ENCODE measurements around the gene RASSF8. TPM values are rescaled to one million over a fixed set of nuclear protein-coding genes. Genes with fewer than 3 reads are reported as not detected.

The RASSF8 gene
- total and polyA plus RNA-seq, 2 of the 8 experiments (the other 6 are each of a cell fraction or from before 2014, with no cell fraction given) = 6.4 to 46.7 TPM

- no peak overlapping the region for H4K91ac ChIP-seq (replicated peaks; ENCODE audit: insufficient read length, low read length)
- WGBS, 2 experiments (ENCODE audit: extremely low coverage in 1 of 2, insufficient coverage in 1 of 2, insufficient read length in 1 of 2, insufficient replicate concordance in 2 of 2, low coverage in 1 of 2, low lambda C conversion rate in 2 of 2, missing lambda C conversion rate in 1 of 2) = 87% methylated on average over 4 of the region's 5 CpGs; no CpG with 5 or more reads in 1 of the 2 experiments
- no peak overlapping the region for H4K8ac ChIP-seq (ENCODE audit: extremely low read depth, insufficient read depth, low read length)
- H2BK5ac ChIP-seq (ENCODE audit: low read depth, low read length) = no peak overlapping the region
- H3K23me2 ChIP-seq (ENCODE audit: low read depth, low read length) = no peaks in the 10 kb centered on the region
- H3K4me2 ChIP-seq (ENCODE audit: insufficient read depth in 1 of 2, low read depth in 2 of 2, low read length in 2 of 2) = no peak overlapping the region
- peaks cover 10% of the 10 kb centered on the region for H3K79me1 ChIP-seq (ENCODE audit: low read depth, low read length)
- H3K4me3 ChIP-seq (ENCODE audit: extremely low read depth in 1 of 4, insufficient read depth in 2 of 4, low read depth in 3 of 4, low read length in 4 of 4) = no peak overlapping the region
- H2BK15ac ChIP-seq (ENCODE audit: low read length) = no peak overlapping the region
- no peak overlapping the region for H3K4ac ChIP-seq (replicated peaks; ENCODE audit: insufficient read length, low read depth, low read length)
- TF ChIP-seq KDM1A (IDR thresholded peaks at IDR 0.05; ENCODE audit: borderline replicate concordance, low read length) (no peak), EP300 (IDR thresholded peaks at IDR 0.05; ENCODE audit: borderline replicate concordance in 1 of 2, low read depth in 2 of 2, low read length in 2 of 2) (no peak), JUN (IDR thresholded peaks at IDR 0.05; ENCODE audit: low read depth, low read length) (no peak), POLR2A (IDR thresholded peaks at IDR 0.05; ENCODE audit: control extremely low read depth in 1 of 2, low read depth in 2 of 2, low read length in 2 of 2) (no peak), GABPA (IDR thresholded peaks at IDR 0.05; ENCODE audit: borderline replicate concordance, insufficient read depth, low read length) (no peak), JUND (IDR thresholded peaks at IDR 0.05; ENCODE audit: low read length) (no peak), POLR2AphosphoS5 (IDR thresholded peaks at IDR 0.05; ENCODE audit: low read depth, low read length) (no peak), CBX8 (IDR thresholded peaks at IDR 0.05; ENCODE audit: borderline replicate concordance, low read depth, low read length) (no peak), BRCA1 (IDR thresholded peaks at IDR 0.05; ENCODE audit: low read depth, low read length) (no peak), USF2 (IDR thresholded peaks at IDR 0.05; ENCODE audit: low read length) (no peak), NRF1 (IDR thresholded peaks at IDR 0.05; ENCODE audit: low read depth, low read length) (no peak), BCL11A (IDR thresholded peaks at IDR 0.05; ENCODE audit: low read depth in 2 of 2, low read length in 2 of 2) (no peak)
- H4K20me1 ChIP-seq (replicated peaks in 1 of 2; ENCODE audit: control insufficient read depth in 1 of 2, insufficient read depth in 2 of 2, low read length in 2 of 2) = peaks cover 0 to 3% of the 10 kb centered on the region in 2 experiments
- H3K36me3 ChIP-seq (ENCODE audit: control insufficient read depth in 2 of 4, insufficient read depth in 4 of 4, low read length in 3 of 4) = no peaks in the 10 kb centered on the region
- no peak overlapping the region for H3K23ac ChIP-seq (ENCODE audit: insufficient read length)
- POLR2A ChIA-PET (ENCODE audit: partially characterized antibody) = interaction anchor here (0.6 kb wide), 1 partner anchor 9 kb away, joined by 3 read pairs; no protein-coding TSS in a partner anchor
- H4K5ac ChIP-seq (ENCODE audit: insufficient read length, low read depth, low read length) = no peak overlapping the region
- H2AK5ac ChIP-seq (ENCODE audit: low read depth, low read length) = no peak overlapping the region
- no peak overlapping the region for H3K27ac ChIP-seq (ENCODE audit: low read depth, low read length)
- H2BK20ac ChIP-seq (ENCODE audit: low read length) = no peak overlapping the region
- H3K18ac ChIP-seq (ENCODE audit: extremely low read depth, low read length) = no peak overlapping the region
- peaks cover 0 to 5% (median 3%) of the 10 kb centered on the region in 4 experiments; a peak in 4 of 7 replicates for H3K4me1 ChIP-seq (replicated peaks in 1 of 4; ENCODE audit: control insufficient read depth in 3 of 4, insufficient read depth in 4 of 4, low read length in 3 of 4)
- H3K14ac ChIP-seq (ENCODE audit: insufficient read length) = no peak overlapping the region
- no peak overlapping the region for H3K9ac ChIP-seq (replicated peaks in 1 of 4; ENCODE audit: extremely low read depth in 1 of 4, low read depth in 3 of 4, low read length in 3 of 4)
- H3K9me3 ChIP-seq (ENCODE audit: insufficient read depth in 2 of 2, low read depth in 1 of 2, low read length in 1 of 2) = no peaks in the 10 kb centered on the region
- H2AFZ ChIP-seq (ENCODE audit: low read length) = no peak overlapping the region
- CTCF ChIA-PET (ENCODE audit: partially characterized antibody) = interaction anchor here (0.7 to 5.8 kb wide), 6 partner anchors 9 to 248 kb away, joined by 3 to 33 read pairs (median 10); partner anchors contain the start of gene RASSF8
- no peak for FAIRE-seq
- peaks cover 0 to 97% of the 10 kb centered on the region in 2 experiments; a peak in 2 of 4 replicates for H3K79me2 ChIP-seq (ENCODE audit: control insufficient read depth in 1 of 2, insufficient read depth in 2 of 2, low read length in 2 of 2)
- no peak overlapping the region for H2BK120ac ChIP-seq (replicated peaks; ENCODE audit: low read depth, low read length)
- no peak overlapping the region for H2BK12ac ChIP-seq (ENCODE audit: low read depth, low read length)
- DNase-seq (ENCODE audit: low read depth in 1 of 2, low spot score in 2 of 2) = no peak
- no peak overlapping the region for H3K56ac ChIP-seq (replicated peaks; ENCODE audit: insufficient read length, low read depth, low read length)
- no peaks in the 10 kb centered on the region for H3K27me3 ChIP-seq (replicated peaks in 1 of 4; ENCODE audit: control insufficient read depth in 3 of 4, extremely low read depth in 1 of 4, insufficient read depth in 3 of 4, low read length in 3 of 4)
These were observed 11.6 kb downstream of the RASSF8 start for GRCh38 chr12:25970082-25970481.
